Measurements from ENCODE around the gene DRD5. TPM values are rescaled to one million over a fixed set of nuclear protein-coding genes. Genes with fewer than 3 reads are reported as not detected.

Gene DRD5
- total and polyA plus RNA-seq, 2 donors (not counting 3 experiments of a cell fraction or from before 2014, with no cell fraction given) = not detected

- DNase-seq (ENCODE audit: low read depth, low spot score) (peak; percentile 24), FAIRE-seq (peak; percentile 89)
- dilution Hi-C loops (cut with MboI; ENCODE audit: extremely low pct_ligation_motif_present, low sequenced_read_pairs) (no loop called here), intact Hi-C loops (cut with micrococcal nuclease) (loop anchor here (1.0 kb wide), 1 partner anchor 298 kb away; no protein-coding TSS in a partner anchor)
- Histone ChIP-seq H3K9me3 (replicated peaks; ENCODE audit: control insufficient read depth, insufficient read depth, low read length) (no peaks in the 10 kb centered on the region), H2AFZ (ENCODE audit: low read depth, low read length) (no peak overlapping the region), H3K4me1 (ENCODE audit: control insufficient read depth, extremely low read depth, insufficient read depth, low read length) (no peaks in the 10 kb centered on the region), H3K36me3 (ENCODE audit: control insufficient read depth in 2 of 2, extremely low read depth in 1 of 2, insufficient read depth in 2 of 2, low read length in 2 of 2) (no peaks in the 10 kb centered on the region), H3K27me3 (ENCODE audit: control insufficient read depth in 2 of 2, insufficient read depth in 2 of 2, low read length in 2 of 2) (no peaks in the 10 kb centered on the region), H3K27ac (ENCODE audit: insufficient read depth, low read depth, low read length) (no peak overlapping the region), H3K4me3 (replicated peaks in 1 of 3; ENCODE audit: insufficient read depth in 1 of 3, low read depth in 1 of 3, low read length in 3 of 3) (no peak overlapping the region), H3K79me2 (ENCODE audit: control insufficient read depth, insufficient read depth, low read length) (no peaks in the 10 kb centered on the region), H3K9me1 (replicated peaks; ENCODE audit: control insufficient read depth, extremely low read depth, insufficient read depth, low read length) (no peaks in the 10 kb centered on the region), H3K4me2 (ENCODE audit: insufficient read depth, low read length) (no peak overlapping the region), H3K9ac (replicated peaks; ENCODE audit: extremely low read depth, insufficient read depth, low read length) (no peak overlapping the region), H4K20me1 (replicated peaks; ENCODE audit: control insufficient read depth, extremely low read depth, insufficient read depth, low read length) (no peaks in the 10 kb centered on the region)
- BruUV-seq (replicated peaks) = no TSS peak
- TF ChIP-seq CTCF (IDR thresholded peaks at IDR 0.05; ENCODE audit: extremely low read depth in 1 of 2, insufficient read depth in 1 of 2, low read depth in 1 of 2, low read length in 2 of 2) (peak; percentile 28 to 46), FOS (IDR thresholded peaks at IDR 0.05; ENCODE audit: borderline replicate concordance, insufficient read depth, low read length) (no peak)
- CTCF ChIA-PET = interaction anchor here (0.7 to 7.6 kb wide), 9 partner anchors 10 to 396 kb away, joined by 3 to 118 read pairs (median 3); no protein-coding TSS in a partner anchor
- POLR2A ChIA-PET = no interaction called here
These were observed 16.3 kb upstream of the DRD5 start for GRCh38 chr4:9765091-9765490.

- Histone ChIP-seq H3K9ac (replicated peaks; ENCODE audit: extremely low read depth, insufficient read depth, low read length) (no peak overlapping the region), H3K4me2 (ENCODE audit: insufficient read depth, low read length) (no peak overlapping the region), H3K79me2 (ENCODE audit: control insufficient read depth, insufficient read depth, low read length) (no peaks in the 10 kb centered on the region), H3K4me3 (replicated peaks in 1 of 3; ENCODE audit: insufficient read depth in 1 of 3, low read depth in 1 of 3, low read length in 3 of 3) (no peak overlapping the region), H4K20me1 (replicated peaks; ENCODE audit: control insufficient read depth, extremely low read depth, insufficient read depth, low read length) (no peaks in the 10 kb centered on the region), H3K4me1 (ENCODE audit: control insufficient read depth, extremely low read depth, insufficient read depth, low read length) (no peaks in the 10 kb centered on the region), H3K9me1 (replicated peaks; ENCODE audit: control insufficient read depth, extremely low read depth, insufficient read depth, low read length) (no peaks in the 10 kb centered on the region), H3K36me3 (ENCODE audit: control insufficient read depth in 2 of 2, extremely low read depth in 1 of 2, insufficient read depth in 2 of 2, low read length in 2 of 2) (no peaks in the 10 kb centered on the region), H2AFZ (ENCODE audit: low read depth, low read length) (no peak overlapping the region), H3K27ac (ENCODE audit: insufficient read depth, low read depth, low read length) (no peak overlapping the region), H3K9me3 (replicated peaks; ENCODE audit: control insufficient read depth, insufficient read depth, low read length) (no peaks in the 10 kb centered on the region), H3K27me3 (ENCODE audit: control insufficient read depth in 2 of 2, insufficient read depth in 2 of 2, low read length in 2 of 2) (no peaks in the 10 kb centered on the region)
- ChIA-PET POLR2A (no interaction called here), CTCF (interaction anchor here (2.3 kb wide), 1 partner anchor 246 kb away, joined by 10 read pairs; no protein-coding TSS in a partner anchor)
- no peak for DNase-seq (ENCODE audit: low read depth, low spot score)
- BruUV-seq (replicated peaks) = no TSS peak
- dilution Hi-C loops (cut with MboI; ENCODE audit: extremely low pct_ligation_motif_present, low sequenced_read_pairs) = no loop called here
- FAIRE-seq = no peak
- TF ChIP-seq CTCF (IDR thresholded peaks at IDR 0.05; ENCODE audit: extremely low read depth in 1 of 2, insufficient read depth in 1 of 2, low read depth in 1 of 2, low read length in 2 of 2) = no peak
- no peak for TF ChIP-seq GATA2 (IDR thresholded peaks at IDR 0.05; ENCODE audit: insufficient read depth, insufficient read length, low read depth, low read length)
- TF ChIP-seq JUN (IDR thresholded peaks at IDR 0.05; ENCODE audit: borderline replicate concordance, insufficient read depth, insufficient read length, low read depth) = no peak
- no peak for TF ChIP-seq FOS (IDR thresholded peaks at IDR 0.05; ENCODE audit: borderline replicate concordance, insufficient read depth, low read length)
- no peak for TF ChIP-seq POLR2AphosphoS5 (IDR thresholded peaks at IDR 0.05; ENCODE audit: insufficient read depth, low read depth, low read length)
- no peak for TF ChIP-seq POLR2A (IDR thresholded peaks at IDR 0.05; ENCODE audit: low read depth, low read length)
- no peak for TF ChIP-seq MYC (IDR thresholded peaks at IDR 0.05; ENCODE audit: low read depth, low read length)
- no peak for TF ChIP-seq EZH2 (IDR thresholded peaks at IDR 0.05; ENCODE audit: borderline replicate concordance, low read depth, low read length, severe bottlenecking)
- no peak for TF ChIP-seq MAX (IDR thresholded peaks at IDR 0.05; ENCODE audit: insufficient read depth, insufficient read length)
- intact Hi-C loops (cut with micrococcal nuclease) = no loop called here
These were observed 12.1 kb upstream of the DRD5 start for GRCh38 chr4:9769321-9769720.

Measured in endothelial cell of umbilical vein (primary cell).